Lower leg skin (tissue), 3 donors: Measurements from ENCODE around the gene FBRSL1.

Source experiments
- POLR2A ChIP-seq, 2 donors: fragments of 450-650 bp; IDR thresholded peaks; one replicate each; pipeline ENCODE4 v1.6.1; 2016 to 2017; ENCODE audit warnings: antibody characterized with exemption in 2 of 2, mild to moderate bottlenecking in 1 of 2, moderate library complexity in 1 of 2
- TF ChIP-seq, protein P1 (sequence below), 3 donors: fragments of 450-650 bp; IDR thresholded peaks; one replicate each; pipeline ENCODE4 v1.5.1; 2016; ENCODE audit warnings: antibody characterized with exemption in 3 of 3, mild to moderate bottlenecking in 3 of 3, moderate library complexity in 2 of 3

DNA sequence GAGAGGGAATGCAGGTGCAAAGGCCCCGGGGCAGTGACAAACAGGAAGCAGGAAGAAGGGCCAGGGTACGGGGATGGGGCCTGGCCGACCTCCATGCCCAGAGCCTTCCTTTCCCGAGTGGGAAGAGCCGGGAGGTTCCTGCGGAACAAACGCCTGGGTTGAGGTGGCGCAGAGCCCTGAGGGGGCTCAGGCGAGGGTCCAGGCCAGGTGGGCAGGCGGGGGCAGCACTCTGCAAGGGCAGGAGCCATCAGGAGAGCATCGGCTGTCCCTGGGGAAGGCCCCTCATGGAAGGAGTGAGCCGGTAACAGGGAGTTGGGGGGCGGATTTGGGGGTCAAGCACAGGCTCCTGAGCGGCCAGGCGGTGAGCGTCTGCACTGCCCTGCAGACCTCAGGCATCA lies 18.1 kb upstream of the FBRSL1 start:
- TF ChIP-seq, protein P1, sequence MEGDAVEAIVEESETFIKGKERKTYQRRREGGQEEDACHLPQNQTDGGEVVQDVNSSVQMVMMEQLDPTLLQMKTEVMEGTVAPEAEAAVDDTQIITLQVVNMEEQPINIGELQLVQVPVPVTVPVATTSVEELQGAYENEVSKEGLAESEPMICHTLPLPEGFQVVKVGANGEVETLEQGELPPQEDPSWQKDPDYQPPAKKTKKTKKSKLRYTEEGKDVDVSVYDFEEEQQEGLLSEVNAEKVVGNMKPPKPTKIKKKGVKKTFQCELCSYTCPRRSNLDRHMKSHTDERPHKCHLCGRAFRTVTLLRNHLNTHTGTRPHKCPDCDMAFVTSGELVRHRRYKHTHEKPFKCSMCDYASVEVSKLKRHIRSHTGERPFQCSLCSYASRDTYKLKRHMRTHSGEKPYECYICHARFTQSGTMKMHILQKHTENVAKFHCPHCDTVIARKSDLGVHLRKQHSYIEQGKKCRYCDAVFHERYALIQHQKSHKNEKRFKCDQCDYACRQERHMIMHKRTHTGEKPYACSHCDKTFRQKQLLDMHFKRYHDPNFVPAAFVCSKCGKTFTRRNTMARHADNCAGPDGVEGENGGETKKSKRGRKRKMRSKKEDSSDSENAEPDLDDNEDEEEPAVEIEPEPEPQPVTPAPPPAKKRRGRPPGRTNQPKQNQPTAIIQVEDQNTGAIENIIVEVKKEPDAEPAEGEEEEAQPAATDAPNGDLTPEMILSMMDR (IDR thresholded peaks at IDR 0.05) = no peak
- TF ChIP-seq POLR2A (IDR thresholded peaks at IDR 0.05) = no peak
